Osteocyte (in vitro differentiated cells): ENCODE results near the gene MEGF6. TPM values are rescaled to one million over a fixed set of nuclear protein-coding genes. Genes with fewer than 3 reads are reported as not detected.

Experiments used
- DNase-seq: peaks from one replicate; pipeline ENCODE4 v3.0.0; 2021; ENCODE audit warnings: mixed read lengths; ENCODE audit not compliant: unreplicated experiment; ENCODE audit errors: extremely low spot score
- H3K27ac Mint-ChIP-seq: one replicate; pipeline ENCODE4 v1.8.0; 2021; ENCODE audit warnings: mild to moderate bottlenecking, mixed read lengths; ENCODE audit not compliant: unreplicated experiment
- H3K27me3 Mint-ChIP-seq: one replicate; pipeline ENCODE4 v1.8.0; 2021; ENCODE audit warnings: mixed read lengths; ENCODE audit not compliant: unreplicated experiment
- H3K36me3 Mint-ChIP-seq: one replicate; pipeline ENCODE4 v1.8.0; 2021; ENCODE audit warnings: mixed read lengths; ENCODE audit not compliant: unreplicated experiment
- H3K4me1 Mint-ChIP-seq: one replicate; pipeline ENCODE4 v1.8.0; 2021; ENCODE audit warnings: mixed read lengths; ENCODE audit not compliant: unreplicated experiment
- H3K4me3 Mint-ChIP-seq: one replicate; pipeline ENCODE4 v1.8.0; 2021; ENCODE audit warnings: mild to moderate bottlenecking, moderate library complexity, mixed read lengths; ENCODE audit not compliant: unreplicated experiment
- H3K9me3 Mint-ChIP-seq: one replicate; pipeline ENCODE4 v1.8.0; 2021; ENCODE audit warnings: mixed read lengths; ENCODE audit not compliant: unreplicated experiment
- CTCF ChIP-seq: fragments of 200-600 bp; sonication (generic); IDR thresholded peaks from 2 replicates; pipeline ENCODE4 v1.5.0; 2021; ENCODE audit warnings: antibody characterized with exemption, mild to moderate bottlenecking, moderate library complexity
- total RNA-seq: library from RNA; stranded (reverse); gene quantifications from 2 replicates; pipeline ENCODE4 v1.2.1, GENCODE V29; 2021

Gene MEGF6
- total RNA-seq, 1 donor from 2014 or later, result 255 TPM

- Mint-ChIP-seq H3K27ac (no peak overlapping the region), H3K4me1 (peaks cover 2% of the 10 kb centered on the region), H3K9me3 (no peaks in the 10 kb centered on the region), H3K4me3 (no peak overlapping the region), H3K27me3 (no peaks in the 10 kb centered on the region), H3K36me3 (no peaks in the 10 kb centered on the region)
- DNase-seq, result no peak
- peak; percentile 95 for TF ChIP-seq CTCF
These were observed 46.1 kb downstream of the MEGF6 start for GRCh38 chr1:3564921-3565831.

- H3K4me3 Mint-ChIP-seq, result no peak overlapping the region
These were observed 47.7 kb downstream of the MEGF6 start for GRCh38 chr1:3563610-3564009.

GRCh38 chr1:3563125-3563524 is 48.2 kb downstream of the MEGF6 start:
- Mint-ChIP-seq H3K4me3 (no peak overlapping the region), H3K27ac (no peak overlapping the region), H3K27me3 (no peaks in the 10 kb centered on the region), H3K9me3 (no peaks in the 10 kb centered on the region), H3K36me3 (no peaks in the 10 kb centered on the region), H3K4me1 (peaks cover 4% of the 10 kb centered on the region)
- DNase-seq, result no peak
- TF ChIP-seq CTCF, result no peak

More at GRCh38 chr1:3563610-3564009, 47.7 kb downstream of the MEGF6 start:
- no peak overlapping the region for H3K27ac Mint-ChIP-seq
- no peak for TF ChIP-seq CTCF
- no peaks in the 10 kb centered on the region for H3K36me3 Mint-ChIP-seq
- H3K9me3 Mint-ChIP-seq, result no peaks in the 10 kb centered on the region
- H3K4me1 Mint-ChIP-seq, result peaks cover 4% of the 10 kb centered on the region
- H3K27me3 Mint-ChIP-seq, result no peaks in the 10 kb centered on the region
- DNase-seq, result no peak

GRCh38 chr1:3562712-3563111 is 48.6 kb downstream of the MEGF6 start:
- TF ChIP-seq CTCF, result no peak
- Mint-ChIP-seq H3K4me1 (peaks cover 5% of the 10 kb centered on the region), H3K9me3 (no peaks in the 10 kb centered on the region), H3K27ac (no peak overlapping the region), H3K27me3 (no peaks in the 10 kb centered on the region), H3K4me3 (no peak overlapping the region), H3K36me3 (no peaks in the 10 kb centered on the region)
- no peak for DNase-seq

- peaks cover 10% of the 10 kb centered on the region for H3K4me1 Mint-ChIP-seq
- H3K27me3 Mint-ChIP-seq, result no peaks in the 10 kb centered on the region
- TF ChIP-seq CTCF, result no peak
- H3K4me3 Mint-ChIP-seq, result no peak overlapping the region
- H3K27ac Mint-ChIP-seq, result no peak overlapping the region
- H3K9me3 Mint-ChIP-seq, result no peaks in the 10 kb centered on the region
- DNase-seq, result no peak
- no peaks in the 10 kb centered on the region for H3K36me3 Mint-ChIP-seq
These were observed 49.6 kb downstream of the MEGF6 start for GRCh38 chr1:3561702-3562101.
